HepG2 (cell line): Measurements from ENCODE around the gene RNF4. TPM values are rescaled to one million over a fixed set of nuclear protein-coding genes. Genes with fewer than 3 reads are reported as not detected.
"Not testable (repeated sequence)": the region's sequence is repeated elsewhere in the genome, so short reads cannot be mapped to it uniquely, and the experiment has no call there.

Experiments used
- ATAC-seq: fragments of 200-7000 bp; cut with Tn5 transposase; 3 replicates; pipeline ENCODE4 v1.9.1; 2020; ENCODE audit warnings: mild to moderate bottlenecking, moderate library complexity
- BruUV-seq: library from RNA; stranded (reverse); fragments of 400-500 nt; replicated peaks from 2 replicates; lab custom pipeline; 2021; lab: Mats Ljungman, UMichigan
- CTCF ChIA-PET: fragments of 300-600 bp; formaldehyde crosslinking; extraction: SDS; loops from one replicate; lab custom pipeline; 2021; ENCODE audit warnings: low total read pairs, inconsistent platforms, low intra/inter-chr PET ratio; lab: Yijun Ruan, JAX
- POLR2A ChIA-PET: fragments of 350-600 bp; sonication (Branson Sonifier 250); formaldehyde crosslinking; loops from one replicate; lab custom pipeline; 2020; ENCODE audit warnings: antibody characterized with exemption, inconsistent platforms; lab: Yijun Ruan, JAX
- DNase-seq: peaks from one replicate; pipeline ENCODE4 v3.0.0-alpha.2; 2015; ENCODE audit warnings: low spot score
- FAIRE-seq: peaks from 3 replicates; lab custom pipeline; 2011; peaks lifted over from hg19 to GRCh38; lab: Jason Lieb, UNC
- H2AFZ ChIP-seq: one replicate; pipeline ENCODE4 v1.6.1; 2011; ENCODE audit warnings: low read length, inconsistent platforms
- H3K27ac ChIP-seq: fragments of 300-600 bp; 3 replicates; pipeline ENCODE4 v1.8.0; 2011; ENCODE audit warnings: mixed run types, mild to moderate bottlenecking, mixed read lengths, low read length, inconsistent platforms; ENCODE audit not compliant: insufficient read depth; ENCODE audit errors: extremely low read length
- H3K27me3 ChIP-seq, 2 experiments: fragments of 200-600 bp in 1 of 2; 2 replicates in 1 of 2; 3 replicates in 1 of 2; pipeline versions ENCODE4 v1.6.0 to v1.8.0; 2011; ENCODE audit warnings: low read length in 2 of 2, mild to moderate bottlenecking in 2 of 2, moderate library complexity in 2 of 2, inconsistent platforms in 1 of 2; ENCODE audit not compliant: insufficient read depth in 2 of 2, control insufficient read depth in 1 of 2
- H3K36me3 ChIP-seq, 2 experiments: fragments of 200-600 bp in 1 of 2; replicated peaks in 1 of 2; 2 replicates in 1 of 2; 3 replicates in 1 of 2; pipeline versions ENCODE4 v1.5.1 to v1.8.0; 2011; ENCODE audit warnings: low read length in 2 of 2, inconsistent platforms in 1 of 2; ENCODE audit not compliant: insufficient read depth in 2 of 2, control insufficient read depth in 1 of 2
- H3K4me1 ChIP-seq: 2 replicates; pipeline ENCODE4 v1.5.1; 2012; ENCODE audit warnings: low read length, inconsistent platforms; ENCODE audit not compliant: insufficient read depth
- H3K4me2 ChIP-seq: 2 replicates; pipeline ENCODE4 v1.6.0; 2011; ENCODE audit warnings: low read depth, low read length, inconsistent platforms
- H3K4me3 ChIP-seq, 3 experiments: fragments of 200-600 bp in 1 of 3; sonication (generic), shearing (Covaris generic) in 1 of 3; replicated peaks in 1 of 3; 2 replicates each; pipeline ENCODE4 v1.5.1; 2011 to 2016; ENCODE audit warnings: low read length in 3 of 3, inconsistent platforms in 2 of 3, low read depth in 2 of 3, mild to moderate bottlenecking in 2 of 3, control low read depth in 1 of 3, mixed read lengths in 1 of 3; ENCODE audit not compliant: insufficient read depth in 1 of 3
- H3K79me2 ChIP-seq: one replicate; pipeline ENCODE4 v1.6.1; 2011; ENCODE audit warnings: low read length, inconsistent platforms; ENCODE audit not compliant: insufficient read depth
- H3K9ac ChIP-seq: 2 replicates; pipeline ENCODE4 v1.6.0; 2011; ENCODE audit warnings: mild to moderate bottlenecking, low read depth, low read length, inconsistent platforms; ENCODE audit not compliant: insufficient read depth
- H3K9me3 ChIP-seq: 2 replicates; pipeline ENCODE4 v1.5.1; 2012; ENCODE audit warnings: mild to moderate bottlenecking, low read length
- H4K20me1 ChIP-seq: 2 replicates; pipeline ENCODE4 v1.6.0; 2011; ENCODE audit warnings: inconsistent platforms, mild to moderate bottlenecking, low read length, moderate library complexity; ENCODE audit not compliant: insufficient read depth
- ARNT2 ChIP-seq: sonication (generic); formaldehyde crosslinking; IDR thresholded peaks from 2 replicates; pipeline ENCODE4 v1.8.0; 2022; ENCODE audit warnings: mild to moderate bottlenecking, low read depth, missing genetic modification reagents, moderate library complexity
- CBX1 ChIP-seq: IDR thresholded peaks from one replicate; pipeline ENCODE4 v1.6.1; 2016; ENCODE audit warnings: antibody characterized with exemption, low read depth
- CREB1 ChIP-seq, 2 experiments: fragments of 450-650 bp in 1 of 2; IDR thresholded peaks; 2 replicates each; pipeline ENCODE4 v1.6.1; 2016 to 2017; ENCODE audit warnings: control low read depth in 1 of 2, mild to moderate bottlenecking in 1 of 2, missing compliant biosample characterization in 1 of 2, missing genetic modification characterization in 1 of 2
- KLF12 ChIP-seq: sonication (generic); formaldehyde crosslinking; IDR thresholded peaks from 2 replicates; pipeline ENCODE4 v1.4.0; 2020; ENCODE audit warnings: missing genetic modification reagents, borderline replicate concordance
- MAF1 ChIP-seq: sonication (generic); formaldehyde crosslinking; IDR thresholded peaks from 2 replicates; pipeline ENCODE4 v1.5.0; 2020; ENCODE audit warnings: missing genetic modification reagents, borderline replicate concordance
- MATR3 ChIP-seq: sonication (generic); formaldehyde crosslinking; IDR thresholded peaks from 2 replicates; pipeline ENCODE4 v1.4.0; 2020; ENCODE audit warnings: missing genetic modification reagents
- MTERF4 ChIP-seq: sonication (generic); formaldehyde crosslinking; IDR thresholded peaks from 2 replicates; pipeline ENCODE4 v1.8.0; 2023; ENCODE audit warnings: mild to moderate bottlenecking, missing genetic modification reagents
- PREB ChIP-seq: sonication (generic); formaldehyde crosslinking; IDR thresholded peaks from 2 replicates; pipeline ENCODE4 v1.4.0; 2020; ENCODE audit warnings: missing genetic modification reagents
- PRMT3 ChIP-seq: sonication (generic); formaldehyde crosslinking; IDR thresholded peaks from 2 replicates; pipeline ENCODE4 v1.8.1; 2022; ENCODE audit warnings: low read depth, mild to moderate bottlenecking, moderate library complexity, missing genetic modification reagents, borderline replicate concordance
- SIX4 ChIP-seq: sonication (generic); formaldehyde crosslinking; IDR thresholded peaks from 2 replicates; pipeline ENCODE4 v1.4.0; 2020; ENCODE audit warnings: missing genetic modification reagents
- TBX3 ChIP-seq: fragments of 450-650 bp; IDR thresholded peaks from 2 replicates; pipeline ENCODE4 v1.6.1; 2017; ENCODE audit warnings: antibody characterized with exemption, mild to moderate bottlenecking, inconsistent platforms, borderline replicate concordance
- ZFP37 ChIP-seq: sonication (generic); formaldehyde crosslinking; IDR thresholded peaks from 2 replicates; pipeline ENCODE4 v1.4.0; 2020; ENCODE audit warnings: missing genetic modification reagents, borderline replicate concordance
- ZNF207 ChIP-seq: fragments of 450-650 bp; IDR thresholded peaks from 2 replicates; pipeline ENCODE4 v1.6.1; 2016; ENCODE audit warnings: antibody characterized with exemption, borderline replicate concordance
- ZNF225 ChIP-seq: sonication (generic); formaldehyde crosslinking; IDR thresholded peaks from 2 replicates; pipeline ENCODE4 v1.4.0; 2020; ENCODE audit warnings: mild to moderate bottlenecking, missing genetic modification reagents
- ZNF468 ChIP-seq: sonication (generic); formaldehyde crosslinking; IDR thresholded peaks from 2 replicates; pipeline ENCODE4 v1.8.0; 2022; ENCODE audit warnings: mild to moderate bottlenecking, moderate library complexity, missing genetic modification reagents
- ZNF580 ChIP-seq: IDR thresholded peaks from 2 replicates; pipeline ENCODE4 v1.6.1; 2016; ENCODE audit warnings: low read depth, borderline replicate concordance
- ZNF672 ChIP-seq: sonication (generic); formaldehyde crosslinking; IDR thresholded peaks from 2 replicates; pipeline ENCODE4 v1.8.1; 2022; ENCODE audit warnings: missing genetic modification reagents
- ZNF891 ChIP-seq: sonication (generic); formaldehyde crosslinking; IDR thresholded peaks from 2 replicates; pipeline ENCODE4 v1.5.0; 2020; ENCODE audit warnings: mild to moderate bottlenecking, missing genetic modification reagents
- WGBS: methylation state at CpG from one replicate; pipeline ENCODE4 v1.1.6; 2017; ENCODE audit warnings: low lambda C conversion rate; 5-methylcytosine and 5-hydroxymethylcytosine counted together
- in situ Hi-C: cut with HindIII; loops from 2 replicates; pipeline ENCODE4 v1.10.0; 2017; ENCODE audit warnings: low pct_unique_long_range_greater_than_20kb; ENCODE audit not compliant: extremely low pct_ligation_motif_present
- intact Hi-C: fragments of 100-400 bp; cut with micrococcal nuclease; formaldehyde crosslinking; loops from one replicate; pipeline ENCODE4 v1.10.0; 2022; ENCODE audit not compliant: unreplicated experiment
- polyA plus RNA-seq, 8 experiments: library from polyadenylated mRNA; depleted of rRNA in 3 of 8; stranded (reverse) in 7 of 8; unstranded in 1 of 8; fragments of >200 nt; fragmentation: Illumina TruSeq in 4 of 8; extraction: Trizol in 4 of 8; gene quantifications; 2 replicates each; pipeline versions ENCODE4 v1.2.1 to v1.2.3, GENCODE V29; 2011 to 2016; ENCODE audit warnings: low read depth in 4 of 8, missing spikeins in 1 of 8, mixed read lengths in 1 of 8; ENCODE audit not compliant: insufficient read depth in 1 of 8
- total RNA-seq, 5 experiments: library from RNA; depleted of rRNA; stranded (reverse); fragments of >200 nt; fragmentation: Illumina TruSeq; extraction: Trizol; gene quantifications; 2 replicates each; pipeline ENCODE4 v1.2.3, GENCODE V29; 2016; ENCODE audit warnings: low read depth in 1 of 5

RNF4 gene
- total and polyA plus RNA-seq, 2 of the 13 experiments (the other 11 are each of a cell fraction or from before 2014, with no cell fraction given): 38.1 to 45.1 TPM

- H3K27me3 ChIP-seq: no peaks in the 10 kb centered on the region
- H3K4me1 ChIP-seq: no peaks in the 10 kb centered on the region
- no peak overlapping the region for H3K4me3 ChIP-seq
- POLR2A ChIA-PET: no interaction called here
- no peak overlapping the region for H3K9ac ChIP-seq
- H4K20me1 ChIP-seq: peaks cover 4% of the 10 kb centered on the region; the same call in 1 of the 2 replicates
- FAIRE-seq (no peak), DNase-seq (no peak)
- CTCF ChIA-PET: no interaction called here
- peaks cover 2% of the 10 kb centered on the region for H3K79me2 ChIP-seq
- intact Hi-C loops (no loop called here), in situ Hi-C loops (no loop called here)
- no peak overlapping the region for H3K4me2 ChIP-seq
- no peaks in the 10 kb centered on the region for H3K9me3 ChIP-seq
- no peak overlapping the region for H2AFZ ChIP-seq
- WGBS: 98% methylated on average over 10 of the region's 15 CpGs
- no TSS peak for BruUV-seq
- TF ChIP-seq CBX1 (no peak), ZFP37 (CRISPR knock-in tag) (no peak), CREB1 (IDR thresholded peaks at IDR 0.05) (no peak), CREB1 (CRISPR knock-in tag; IDR thresholded peaks at IDR 0.05) (no peak), ZNF580 (no peak), PRMT3 (CRISPR knock-in tag) (no peak), ZNF207 (no peak), MATR3 (CRISPR knock-in tag) (no peak), TBX3 (no peak), ZNF672 (no peak), PREB (CRISPR knock-in tag) (no peak), ZNF891 (CRISPR knock-in tag) (no peak), ARNT2 (CRISPR knock-in tag) (no peak), ZNF225 (CRISPR knock-in tag) (no peak), KLF12 (CRISPR knock-in tag) (no peak), SIX4 (CRISPR knock-in tag) (no peak), MAF1 (CRISPR knock-in tag) (no peak), MTERF4 (CRISPR knock-in tag) (no peak), ZNF468 (no peak)
- TF ChIP-seq, all 625 proteins: peak for 0
- Histone ChIP-seq H3K27ac (no peak overlapping the region), H3K36me3 (peaks cover 41 to 65% of the 10 kb centered on the region in 2 experiments)
- ATAC-seq: no peak
Observed at GRCh38 chr4:2512396-2513135, 43.7 kb downstream of the RNF4 start.

DNA sequence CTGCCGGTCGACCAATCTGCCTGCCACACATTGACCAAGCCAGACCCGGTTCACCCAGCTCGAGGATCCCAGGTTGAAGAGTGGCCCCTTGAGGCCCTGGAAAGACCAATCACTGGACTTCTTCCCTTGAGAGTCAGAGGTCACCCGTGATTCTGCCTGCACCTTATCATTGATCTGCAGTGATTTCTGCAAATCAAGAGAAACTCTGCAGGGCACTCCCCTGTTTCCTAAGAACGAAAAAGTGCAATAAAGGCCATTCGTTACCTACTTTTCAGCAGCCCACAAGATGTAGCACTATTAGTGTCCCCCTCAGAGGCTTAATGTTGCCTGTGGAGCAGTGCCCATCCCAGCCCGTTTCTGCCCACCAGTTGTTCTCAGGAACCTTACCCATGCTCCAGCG is 45.3 kb downstream of the RNF4 start:
- TSS peak; percentile 26 for BruUV-seq
- H3K4me1 ChIP-seq, intact Hi-C loops, FAIRE-seq, H3K27ac ChIP-seq, H3K9ac ChIP-seq, ATAC-seq, H3K4me3 ChIP-seq, DNase-seq, CTCF ChIA-PET, in situ Hi-C loops, H3K4me2 ChIP-seq, H3K27me3 ChIP-seq, H2AFZ ChIP-seq, POLR2A ChIA-PET, H3K9me3 ChIP-seq, H4K20me1 ChIP-seq, H3K79me2 ChIP-seq: not testable (repeated sequence)
- 90% methylated on average over 9 of the region's 9 CpGs for WGBS
- H3K36me3 ChIP-seq: peaks cover 35 to 55% of the 10 kb centered on the region in 2 experiments
